Astrocyte (in vitro differentiated cells and primary cell): Measurements from ENCODE around the gene SNRNP40. TPM values are rescaled to one million over a fixed set of nuclear protein-coding genes. Genes with fewer than 3 reads are reported as not detected.

ENCODE experiments used
- DNase-seq: peaks from one replicate; pipeline ENCODE4 v3.0.0-alpha.2; 2010; ENCODE audit warnings: low read depth
- FAIRE-seq: peaks from 2 replicates; lab custom pipeline; 2011; peaks lifted over from hg19 to GRCh38; lab: Jason Lieb, UNC
- H2AFZ ChIP-seq: 2 replicates; pipeline ENCODE4 v1.6.0; 2012; ENCODE audit warnings: low read depth, low read length, inconsistent platforms
- H3K27ac ChIP-seq: 2 replicates; pipeline ENCODE4 v1.5.1; 2011; ENCODE audit warnings: low read depth, low read length, inconsistent platforms
- H3K27me3 ChIP-seq: 2 replicates; pipeline ENCODE4 v1.6.0; 2011; ENCODE audit warnings: low read length, inconsistent platforms; ENCODE audit not compliant: insufficient read depth
- H3K36me3 ChIP-seq: 2 replicates; pipeline ENCODE4 v1.5.1; 2011; ENCODE audit warnings: low read length, inconsistent platforms; ENCODE audit not compliant: insufficient read depth
- H3K4me1 ChIP-seq: 2 replicates; pipeline ENCODE4 v1.5.1; 2011; ENCODE audit warnings: low read length, inconsistent platforms; ENCODE audit not compliant: insufficient read depth
- H3K4me2 ChIP-seq: 2 replicates; pipeline ENCODE4 v1.6.0; 2012; ENCODE audit warnings: low read length, inconsistent platforms
- H3K4me3 ChIP-seq: 2 replicates; pipeline ENCODE4 v1.5.1; 2011; ENCODE audit warnings: low read depth, mild to moderate bottlenecking, low read length, inconsistent platforms; ENCODE audit not compliant: insufficient read depth
- H3K79me2 ChIP-seq: 2 replicates; pipeline ENCODE4 v1.6.0; 2012; ENCODE audit warnings: mild to moderate bottlenecking, low read length, inconsistent platforms; ENCODE audit not compliant: insufficient read depth
- H3K9ac ChIP-seq: 2 replicates; pipeline ENCODE4 v1.6.0; 2012; ENCODE audit warnings: mild to moderate bottlenecking, low read length, inconsistent platforms
- H3K9me3 ChIP-seq: 2 replicates; pipeline ENCODE4 v1.5.1; 2012; ENCODE audit warnings: low read depth, mild to moderate bottlenecking, low read length, inconsistent platforms; ENCODE audit not compliant: insufficient read depth
- H4K20me1 ChIP-seq: 2 replicates; pipeline ENCODE4 v1.6.0; 2012; ENCODE audit warnings: low read length, inconsistent platforms; ENCODE audit not compliant: insufficient read depth
- H3K27ac Mint-ChIP-seq: one replicate; pipeline ENCODE4 v1.8.0; 2021; ENCODE audit warnings: mild to moderate bottlenecking, mixed read lengths; ENCODE audit not compliant: unreplicated experiment
- H3K27me3 Mint-ChIP-seq: one replicate; pipeline ENCODE4 v1.8.0; 2021; ENCODE audit warnings: low read depth, mixed read lengths; ENCODE audit not compliant: unreplicated experiment
- H3K36me3 Mint-ChIP-seq: one replicate; pipeline ENCODE4 v1.8.0; 2021; ENCODE audit warnings: low read depth, mixed read lengths; ENCODE audit not compliant: unreplicated experiment
- H3K4me1 Mint-ChIP-seq: one replicate; pipeline ENCODE4 v1.8.0; 2021; ENCODE audit warnings: low read depth, mixed read lengths; ENCODE audit not compliant: unreplicated experiment
- H3K4me3 Mint-ChIP-seq: one replicate; pipeline ENCODE4 v1.8.0; 2021; ENCODE audit warnings: mild to moderate bottlenecking, moderate library complexity, mixed read lengths; ENCODE audit not compliant: unreplicated experiment
- H3K9me3 Mint-ChIP-seq: one replicate; pipeline ENCODE4 v1.8.0; 2021; ENCODE audit warnings: mild to moderate bottlenecking, mixed read lengths; ENCODE audit not compliant: unreplicated experiment
- EZH2 ChIP-seq: IDR thresholded peaks from 2 replicates; pipeline ENCODE4 v1.6.1; 2012; ENCODE audit warnings: mild to moderate bottlenecking, low read length, inconsistent platforms; ENCODE audit not compliant: insufficient read depth
- total RNA-seq: library from RNA; stranded (reverse); gene quantifications from 2 replicates; pipeline ENCODE4 v1.2.1, GENCODE V29; 2021
- TF ChIP-seq, protein P1 (sequence below): IDR thresholded peaks from 2 replicates; pipeline ENCODE4 v1.5.1; 2011; ENCODE audit warnings: low read depth, mild to moderate bottlenecking, inconsistent platforms, low read length, moderate library complexity; ENCODE audit not compliant: insufficient read depth

The SNRNP40 gene
- total RNA-seq, 1 donor from 2014 or later, result 42.0 TPM

DNA sequence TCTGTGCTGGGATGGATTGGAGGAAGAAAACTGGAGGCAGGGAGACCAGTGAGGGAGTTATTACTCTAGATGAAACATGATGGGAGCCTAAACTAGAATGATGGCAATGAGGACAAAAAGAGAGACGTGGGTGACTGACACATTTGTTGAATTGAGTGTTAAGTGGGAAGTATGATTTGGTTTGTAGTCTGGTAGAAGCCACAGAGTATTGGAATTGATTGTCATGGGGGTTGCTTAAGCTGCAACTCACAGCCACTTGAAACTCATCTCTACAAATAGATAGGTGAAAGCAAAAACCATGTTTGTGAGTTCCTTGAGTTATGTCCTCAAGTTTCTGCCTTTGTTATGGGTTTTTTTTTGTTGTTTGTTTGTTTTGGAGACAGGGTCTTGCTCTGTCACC is 47.9 kb upstream of the SNRNP40 start:
- TF ChIP-seq, protein P1, sequence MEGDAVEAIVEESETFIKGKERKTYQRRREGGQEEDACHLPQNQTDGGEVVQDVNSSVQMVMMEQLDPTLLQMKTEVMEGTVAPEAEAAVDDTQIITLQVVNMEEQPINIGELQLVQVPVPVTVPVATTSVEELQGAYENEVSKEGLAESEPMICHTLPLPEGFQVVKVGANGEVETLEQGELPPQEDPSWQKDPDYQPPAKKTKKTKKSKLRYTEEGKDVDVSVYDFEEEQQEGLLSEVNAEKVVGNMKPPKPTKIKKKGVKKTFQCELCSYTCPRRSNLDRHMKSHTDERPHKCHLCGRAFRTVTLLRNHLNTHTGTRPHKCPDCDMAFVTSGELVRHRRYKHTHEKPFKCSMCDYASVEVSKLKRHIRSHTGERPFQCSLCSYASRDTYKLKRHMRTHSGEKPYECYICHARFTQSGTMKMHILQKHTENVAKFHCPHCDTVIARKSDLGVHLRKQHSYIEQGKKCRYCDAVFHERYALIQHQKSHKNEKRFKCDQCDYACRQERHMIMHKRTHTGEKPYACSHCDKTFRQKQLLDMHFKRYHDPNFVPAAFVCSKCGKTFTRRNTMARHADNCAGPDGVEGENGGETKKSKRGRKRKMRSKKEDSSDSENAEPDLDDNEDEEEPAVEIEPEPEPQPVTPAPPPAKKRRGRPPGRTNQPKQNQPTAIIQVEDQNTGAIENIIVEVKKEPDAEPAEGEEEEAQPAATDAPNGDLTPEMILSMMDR, result no peak
- TF ChIP-seq EZH2, result no peak
- H3K4me2 ChIP-seq, result no peak overlapping the region

DNA sequence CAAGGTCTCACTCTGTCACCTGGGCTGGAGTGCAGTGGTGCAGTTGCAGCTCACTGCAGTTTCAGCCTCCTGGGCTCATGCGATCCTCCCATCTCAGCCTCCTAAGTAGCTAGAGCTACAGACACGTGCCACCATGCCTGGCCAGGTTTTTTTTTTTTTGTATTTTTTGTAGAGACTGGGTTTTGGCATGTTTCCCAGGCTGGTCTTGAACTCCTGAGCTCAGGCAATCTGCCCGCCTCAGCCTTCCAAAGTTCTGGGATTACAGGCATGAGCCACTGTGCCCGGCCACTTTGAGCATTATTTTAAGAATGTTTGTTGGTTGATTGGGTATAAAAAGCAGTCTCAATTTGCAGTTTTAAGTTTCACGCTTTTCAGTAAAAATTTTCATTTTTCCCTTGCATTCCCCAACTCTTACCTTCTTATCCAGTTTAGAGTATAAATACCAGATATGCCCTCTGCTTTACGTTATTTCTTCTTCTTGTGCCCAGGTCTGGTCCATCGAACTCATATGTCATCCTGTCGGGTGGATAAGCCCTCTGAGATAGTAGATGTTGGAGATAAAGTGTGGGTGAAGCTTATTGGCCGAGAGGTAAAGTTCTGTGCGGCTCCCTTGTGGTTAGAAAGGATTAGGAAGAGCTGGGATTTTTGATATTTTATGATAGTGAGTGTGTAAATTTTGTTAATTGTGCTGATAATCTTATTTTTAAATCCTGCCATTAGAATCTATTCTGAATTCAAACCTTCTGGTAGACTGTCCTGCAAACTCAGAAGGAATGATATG is 40.3 kb upstream of the SNRNP40 start:
- Histone ChIP-seq H2AFZ (no peak overlapping the region), H3K27ac (no peak overlapping the region), H4K20me1 (no peaks in the 10 kb centered on the region), H3K36me3 (peaks cover 7% of the 10 kb centered on the region), H3K9me3 (no peaks in the 10 kb centered on the region), H3K27me3 (no peaks in the 10 kb centered on the region), H3K79me2 (no peaks in the 10 kb centered on the region), H3K4me3 (no peak overlapping the region), H3K9ac (no peak overlapping the region), H3K4me1 (no peaks in the 10 kb centered on the region), H3K4me2 (no peak overlapping the region)
- Mint-ChIP-seq H3K4me1 (no peaks in the 10 kb centered on the region), H3K36me3 (peaks cover 5% of the 10 kb centered on the region), H3K9me3 (no peaks in the 10 kb centered on the region), H3K4me3 (no peak overlapping the region), H3K27me3 (no peaks in the 10 kb centered on the region), H3K27ac (no peak overlapping the region)
- no peak for DNase-seq
- TF ChIP-seq, protein P1, result no peak
- TF ChIP-seq EZH2, result no peak
- FAIRE-seq, result no peak

More for the DNA sequence above, 47.9 kb upstream of the SNRNP40 start:
- no peaks in the 10 kb centered on the region for H3K27me3 ChIP-seq
- no peak for FAIRE-seq
- no peak for DNase-seq
- peaks cover 11% of the 10 kb centered on the region for H3K36me3 ChIP-seq
- H3K4me3 Mint-ChIP-seq, result no peak overlapping the region
- H2AFZ ChIP-seq, result no peak overlapping the region
- no peak overlapping the region for H3K27ac ChIP-seq
- no peaks in the 10 kb centered on the region for H3K27me3 Mint-ChIP-seq
- no peak overlapping the region for H3K27ac Mint-ChIP-seq
- H3K4me3 ChIP-seq, result no peak overlapping the region
- no peaks in the 10 kb centered on the region for H3K4me1 Mint-ChIP-seq
- H3K9ac ChIP-seq, result no peak overlapping the region
- no peaks in the 10 kb centered on the region for H4K20me1 ChIP-seq
- H3K4me1 ChIP-seq, result no peaks in the 10 kb centered on the region
- H3K36me3 Mint-ChIP-seq, result peaks cover 16% of the 10 kb centered on the region
- no peaks in the 10 kb centered on the region for H3K79me2 ChIP-seq
- no peaks in the 10 kb centered on the region for H3K9me3 ChIP-seq
- no peaks in the 10 kb centered on the region for H3K9me3 Mint-ChIP-seq

DNA sequence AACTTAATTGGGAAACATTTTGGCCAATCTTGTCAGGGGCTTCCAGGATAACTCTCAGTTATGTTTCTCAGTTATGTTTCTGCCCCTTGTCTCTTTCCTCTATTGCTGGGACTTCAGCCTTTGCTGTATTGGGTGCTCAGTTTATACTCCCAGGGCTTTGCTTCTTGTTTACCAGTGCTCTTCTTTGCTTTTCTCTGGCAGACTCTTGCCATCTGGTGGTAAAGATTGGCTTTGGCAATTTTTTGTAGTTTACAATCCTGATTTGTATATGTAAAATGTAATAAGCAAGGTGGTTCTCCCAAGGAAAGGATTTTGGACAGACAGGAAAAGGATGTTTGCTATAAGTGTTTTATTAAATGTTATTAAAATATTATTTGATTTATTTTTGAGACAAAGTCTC is 38.4 kb upstream of the SNRNP40 start:
- Histone ChIP-seq H3K4me1 (no peaks in the 10 kb centered on the region), H3K36me3 (peaks cover 4% of the 10 kb centered on the region), H3K79me2 (no peaks in the 10 kb centered on the region), H3K9ac (no peak overlapping the region), H3K4me2 (no peak overlapping the region), H3K9me3 (no peaks in the 10 kb centered on the region), H3K27ac (no peak overlapping the region), H3K27me3 (no peaks in the 10 kb centered on the region), H2AFZ (no peak overlapping the region), H4K20me1 (peaks cover 2% of the 10 kb centered on the region), H3K4me3 (no peak overlapping the region)
- Mint-ChIP-seq H3K36me3 (peaks cover 8% of the 10 kb centered on the region), H3K4me1 (no peaks in the 10 kb centered on the region), H3K4me3 (no peak overlapping the region), H3K27ac (no peak overlapping the region), H3K27me3 (no peaks in the 10 kb centered on the region), H3K9me3 (no peaks in the 10 kb centered on the region)
- no peak for TF ChIP-seq EZH2
- TF ChIP-seq, protein P1, result peak; percentile 38
- FAIRE-seq (no peak), DNase-seq (peak; percentile 8)
